Activated naive CD4-positive, alpha-beta T cell treated with Interleukin-2 at 50 U/mL for 16 hours (primary cell): ENCODE data around the gene ADCY9.
A peak's percentile ranks its signal among the peaks of the same experiment; 100 is the strongest.
"Not testable (repeated sequence)": the region's sequence is repeated elsewhere in the genome, so short reads cannot be mapped to it uniquely, and the experiment has no call there.

Source experiments
- DNase-seq: peaks from one replicate; pipeline ENCODE4 v3.0.0-alpha.2; 2020

ADCY9 gene

DNA sequence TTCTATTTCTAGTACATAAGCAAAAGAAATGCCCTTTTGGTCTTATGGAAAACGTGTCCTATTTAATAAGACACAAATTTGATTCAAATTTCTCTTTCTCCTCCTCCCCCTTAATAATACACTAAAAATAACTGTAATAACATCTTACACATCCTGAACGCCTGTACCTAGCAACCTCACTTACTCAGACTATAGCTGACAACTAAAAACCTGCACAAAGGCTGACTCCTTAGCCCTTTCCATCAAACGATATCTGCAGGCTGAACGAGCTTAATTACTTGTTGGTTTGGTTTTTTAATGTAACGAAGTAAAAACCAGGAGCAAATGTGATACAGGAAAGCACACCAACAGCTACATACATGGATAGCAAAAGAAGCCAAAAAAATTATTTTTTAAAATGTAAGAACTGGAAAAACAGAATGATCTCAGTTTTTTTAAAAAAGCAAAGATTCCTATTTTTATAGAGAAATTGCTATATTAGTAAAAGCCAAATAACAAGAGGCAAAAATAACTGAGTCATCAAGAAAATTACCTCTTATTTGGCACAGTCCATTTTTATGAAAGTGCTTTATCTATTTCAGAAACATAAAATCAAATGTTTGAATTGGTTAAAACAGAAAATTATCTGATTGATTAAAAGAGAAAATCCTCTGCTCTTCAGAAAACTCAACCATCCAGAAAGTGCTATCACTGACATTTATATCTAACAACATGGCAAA, 23.5 kb downstream of the ADCY9 start:
- no peak for DNase-seq

- DNase-seq = no peak
Observed at GRCh38 chr16:4091240-4092012, 24.8 kb downstream of the ADCY9 start.

DNA sequence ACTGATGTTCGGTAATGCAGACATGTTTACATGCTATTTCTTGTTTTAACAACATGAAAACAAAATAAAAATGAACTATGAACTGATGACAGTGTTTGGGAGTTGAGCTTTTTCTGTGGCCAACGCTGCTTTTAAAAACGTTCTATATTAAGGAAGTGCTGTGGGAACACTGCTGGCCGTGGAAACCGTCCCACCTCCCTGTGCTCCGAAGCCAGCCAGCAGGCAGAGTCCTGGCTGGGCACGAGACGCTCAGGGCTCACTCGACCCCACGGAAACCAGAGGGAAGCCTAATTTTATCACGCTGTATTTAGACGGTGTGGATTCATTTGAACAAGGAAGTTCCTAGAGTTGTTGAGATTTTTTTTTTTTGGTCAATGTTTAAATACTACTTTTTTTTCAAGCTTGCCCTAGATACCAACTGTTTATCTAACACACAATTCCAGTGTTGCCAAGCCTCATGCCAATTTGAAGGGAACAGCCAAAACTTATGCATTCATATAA, 25.8 kb downstream of the ADCY9 start:
- DNase-seq = no peak

DNA sequence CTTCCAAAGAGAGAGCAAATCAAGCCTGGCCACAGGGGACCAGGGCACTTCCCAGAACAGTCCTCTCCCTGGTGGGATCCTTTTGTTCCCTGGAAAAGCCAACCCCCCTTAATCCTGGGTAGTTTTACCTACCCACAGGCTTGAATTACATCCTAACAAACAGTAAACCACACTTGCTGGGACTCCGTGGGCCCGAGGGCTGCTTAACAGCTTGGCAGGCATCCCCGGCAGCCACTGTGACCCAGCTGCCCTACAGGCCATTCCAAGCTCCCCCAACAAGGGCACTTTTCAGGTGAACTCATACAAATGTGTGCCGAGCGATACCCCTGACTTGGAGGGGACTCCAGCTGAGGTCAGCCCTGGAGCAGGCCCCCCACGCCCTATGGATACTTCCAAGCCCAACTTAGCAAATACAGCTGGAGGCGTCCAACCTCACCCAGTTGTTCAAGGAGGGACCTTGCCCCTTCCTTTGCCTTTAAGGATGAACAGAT, 26.4 kb downstream of the ADCY9 start:
- DNase-seq = no peak

DNA sequence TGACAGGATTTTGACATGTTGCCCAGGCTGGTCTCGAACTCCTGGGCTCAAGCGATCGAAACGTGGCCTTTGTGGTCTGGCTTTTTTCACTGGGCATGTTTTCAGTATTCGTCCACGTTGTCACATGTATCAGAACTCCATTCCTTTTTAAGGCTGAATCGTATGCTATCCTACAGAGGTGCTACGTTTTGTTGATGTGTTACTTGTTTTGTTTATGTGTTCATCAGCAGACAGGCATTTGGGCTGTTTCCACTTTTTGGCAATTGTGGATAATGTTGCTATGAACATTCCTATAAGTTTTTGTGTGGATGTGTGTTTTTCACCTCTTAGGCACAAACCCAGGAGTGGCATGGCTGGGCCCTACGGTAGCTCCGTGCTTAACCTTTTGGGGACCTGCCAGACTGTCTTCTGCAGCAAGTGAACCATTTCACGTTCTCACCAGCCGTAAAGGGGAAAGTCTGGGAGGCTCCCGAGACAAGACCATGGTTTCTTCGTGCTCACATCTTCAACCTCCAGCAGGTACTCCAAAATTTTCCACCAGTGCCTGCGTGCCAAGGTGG, 26.9 kb downstream of the ADCY9 start:
- DNase-seq = no peak

GRCh38 chr16:4087990-4088577, 28.2 kb downstream of the ADCY9 start:
- no peak for DNase-seq

DNA sequence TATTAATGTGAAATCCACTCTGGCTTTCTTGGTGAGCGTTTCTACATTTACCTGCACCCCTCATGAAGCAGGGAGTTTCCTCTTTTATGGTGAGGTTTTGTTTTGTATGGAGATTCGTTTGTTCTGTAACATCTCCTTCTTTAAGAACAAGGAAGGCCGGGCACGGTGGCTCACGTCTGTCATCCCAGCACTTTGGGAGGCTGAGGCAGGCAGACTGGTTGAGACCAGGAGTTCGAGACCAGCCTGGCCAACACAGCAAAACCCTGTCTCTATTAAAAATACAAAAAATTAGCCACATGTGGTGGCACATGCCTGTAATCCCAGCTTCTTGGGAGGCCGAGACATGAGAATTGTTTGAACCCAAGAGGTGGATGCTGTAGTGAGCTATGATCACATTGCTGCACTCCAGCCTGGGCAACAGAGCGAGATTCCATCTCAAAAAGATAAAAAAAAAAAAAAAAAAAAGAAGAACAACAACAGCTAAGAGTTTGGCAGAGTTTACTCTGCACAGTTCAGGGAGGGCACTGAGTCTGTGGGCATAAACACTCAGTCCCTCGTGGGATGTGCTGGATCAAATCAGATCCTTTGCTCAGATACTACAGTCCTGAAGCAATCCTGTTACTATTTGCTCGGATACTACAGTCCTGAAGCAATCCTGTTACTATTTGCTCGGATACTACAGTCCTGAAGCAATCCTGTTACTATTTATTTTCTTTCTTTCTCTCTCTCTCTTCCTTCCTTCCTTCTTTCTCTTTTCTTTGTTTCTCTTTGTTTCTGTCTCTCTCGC, 28.9 kb downstream of the ADCY9 start:
- DNase-seq = no peak

GRCh38 chr16:4086153-4086552, 30.1 kb downstream of the ADCY9 start:
- no peak for DNase-seq

DNA sequence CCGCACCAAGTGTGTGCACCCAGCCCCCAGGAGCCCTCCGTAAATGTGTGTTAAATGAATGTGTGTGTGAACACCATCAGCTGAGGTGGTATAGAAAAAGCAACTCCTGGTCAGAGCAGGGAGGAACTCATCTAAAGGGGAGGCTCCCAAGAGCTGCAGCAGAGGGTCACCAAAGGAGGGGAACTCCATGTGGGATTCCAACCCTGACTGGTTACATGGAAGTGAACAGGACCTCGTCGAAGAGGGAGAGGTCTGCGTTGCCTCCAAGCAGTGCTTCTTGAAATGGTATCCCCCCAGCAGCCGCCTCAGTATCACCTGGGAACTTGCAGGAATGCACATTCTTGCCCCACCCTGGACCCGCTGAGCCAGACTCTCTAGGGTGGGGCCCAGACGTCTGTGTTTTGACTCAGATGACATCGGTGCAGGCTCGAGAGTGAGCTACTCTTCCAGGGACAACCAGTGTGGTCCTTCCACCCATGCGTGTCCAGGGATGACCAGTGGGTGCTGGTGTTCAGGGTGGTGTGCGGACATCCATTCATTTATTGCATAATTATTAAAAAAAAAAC, 30.8 kb downstream of the ADCY9 start:
- DNase-seq = no peak

GRCh38 chr16:4083347-4083870, 32.8 kb downstream of the ADCY9 start:
- DNase-seq = no peak

DNA sequence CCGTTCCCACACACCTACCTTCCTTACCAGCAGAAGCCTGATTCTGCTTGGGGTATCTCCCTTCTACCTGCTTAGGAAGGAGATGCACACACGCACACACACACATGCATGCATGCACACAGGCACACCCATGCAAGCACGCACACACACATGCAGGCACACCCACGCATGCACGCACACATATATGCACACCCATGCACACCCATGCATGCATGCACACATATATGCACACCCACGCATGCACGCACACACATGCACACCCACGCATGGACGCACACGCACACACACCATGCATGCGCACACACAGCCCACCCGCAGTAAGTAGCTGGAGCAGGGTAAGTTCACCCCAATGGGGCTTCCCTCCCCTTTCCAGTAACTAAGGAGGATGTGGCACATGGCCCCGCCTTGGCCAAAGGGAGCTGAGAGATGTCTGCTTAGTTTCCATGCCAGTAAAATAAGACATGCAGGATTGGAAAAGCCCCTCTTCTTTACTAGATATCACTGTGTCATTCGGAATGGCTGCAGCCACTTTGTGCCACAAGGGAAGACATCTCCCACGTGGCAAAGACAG, 33.7 kb downstream of the ADCY9 start:
- DNase-seq = no peak

DNA sequence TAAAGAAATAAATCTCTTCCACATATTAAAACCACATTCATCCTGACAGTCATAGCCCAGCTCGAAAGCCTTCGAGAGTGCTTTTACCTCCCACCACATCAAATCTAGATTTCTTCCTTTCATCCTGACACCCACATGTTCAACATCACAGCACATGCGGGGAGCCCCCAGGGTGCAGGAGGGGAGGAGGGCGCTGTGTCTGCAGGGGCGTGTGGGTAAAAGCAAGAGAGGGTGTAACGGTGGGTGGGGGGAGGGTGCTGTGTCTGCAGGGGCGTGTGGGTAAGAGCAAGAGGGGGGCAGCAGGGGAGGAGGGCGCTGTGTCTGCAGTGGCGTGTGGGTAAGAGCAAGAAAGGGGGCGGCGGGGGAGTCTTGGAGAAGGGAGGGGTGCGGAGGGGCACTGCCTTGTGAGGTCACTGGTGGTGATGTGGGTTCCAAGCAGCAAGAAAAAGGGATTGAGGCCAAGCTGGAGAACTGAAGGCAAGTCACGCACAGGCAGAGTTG, 34.7 kb downstream of the ADCY9 start:
- peak; percentile 36 for DNase-seq

DNA sequence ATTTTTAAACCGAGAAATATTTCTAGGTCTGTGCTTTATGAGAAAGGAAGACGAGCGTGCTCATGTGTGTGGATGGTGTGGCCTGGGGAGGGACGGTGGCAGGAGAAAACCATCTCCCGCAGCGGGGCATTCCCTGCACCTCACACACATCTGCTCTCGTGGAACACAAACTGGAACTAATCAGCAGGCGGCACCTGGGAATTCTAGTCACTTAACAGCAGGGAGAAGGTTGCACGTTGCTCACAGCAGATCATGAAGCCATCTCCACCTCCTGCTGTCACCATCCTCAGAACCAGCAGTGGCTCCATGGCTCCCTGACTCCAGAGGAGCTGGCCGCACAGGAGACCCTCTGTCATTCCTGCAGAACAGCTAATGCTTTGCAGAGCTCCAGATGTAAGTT, 35.2 kb downstream of the ADCY9 start:
- DNase-seq = no peak

DNA sequence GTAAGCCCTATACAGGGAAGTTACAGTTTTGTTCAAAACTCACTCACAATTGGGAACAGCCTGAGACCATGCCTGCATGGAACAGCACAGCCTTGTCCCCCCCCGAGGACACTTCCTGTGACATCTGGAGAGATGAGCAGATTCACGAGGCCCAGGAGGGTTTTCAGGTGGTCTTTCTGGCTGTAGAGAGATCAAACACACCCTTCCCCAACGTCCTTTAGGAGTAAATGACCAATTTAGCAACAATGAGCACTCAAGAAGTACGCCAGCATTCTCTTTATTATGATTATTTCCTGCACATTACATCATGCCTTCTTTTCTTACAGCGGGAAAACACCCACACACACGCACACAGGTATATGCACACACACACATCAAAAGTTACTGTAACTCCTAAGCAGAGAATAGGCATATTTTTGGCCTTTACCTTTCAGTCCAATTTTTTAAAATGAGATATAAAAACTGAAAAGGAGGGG, 39.0 kb downstream of the ADCY9 start:
- no peak for DNase-seq

DNA sequence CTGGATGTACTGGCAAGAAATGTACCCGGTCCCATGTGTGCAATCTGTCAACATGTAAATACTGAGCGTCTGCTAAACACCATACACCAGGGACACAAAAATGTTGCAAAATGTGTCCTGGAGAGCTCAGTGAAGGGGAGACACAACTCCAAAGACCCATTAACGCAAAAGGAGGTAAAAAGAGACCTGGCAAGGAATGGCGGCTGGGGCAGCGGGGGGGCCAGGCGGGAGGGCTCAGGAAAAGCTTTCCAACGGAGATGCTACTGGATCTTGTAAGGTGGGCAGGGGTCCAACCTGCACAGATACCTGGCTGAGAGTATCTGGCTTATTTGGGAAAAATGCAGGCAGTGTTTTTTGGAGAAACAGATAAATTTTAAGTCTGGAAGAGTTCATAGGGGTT, 40.7 kb downstream of the ADCY9 start:
- DNase-seq = no peak

DNA sequence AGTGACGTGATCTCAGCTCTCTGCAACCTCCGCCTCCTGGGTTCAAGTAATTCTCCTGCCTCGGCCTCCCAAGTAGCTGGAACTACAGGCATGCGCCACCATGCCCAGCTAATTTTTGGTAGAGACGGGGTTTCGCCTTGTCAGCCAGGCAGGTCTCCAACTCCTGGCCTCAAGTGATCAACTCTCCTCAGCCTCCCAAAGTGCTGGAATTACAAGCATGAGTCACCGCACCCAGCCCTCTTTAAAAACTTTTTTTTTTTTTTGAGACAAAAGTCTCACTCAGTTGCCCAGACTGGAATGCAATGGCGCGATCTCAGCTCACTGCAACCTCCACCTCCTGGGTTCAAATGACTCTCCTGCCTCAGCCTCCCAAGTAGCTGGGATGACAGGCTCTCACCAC, 43.1 kb downstream of the ADCY9 start:
- not testable (repeated sequence) for DNase-seq

DNA sequence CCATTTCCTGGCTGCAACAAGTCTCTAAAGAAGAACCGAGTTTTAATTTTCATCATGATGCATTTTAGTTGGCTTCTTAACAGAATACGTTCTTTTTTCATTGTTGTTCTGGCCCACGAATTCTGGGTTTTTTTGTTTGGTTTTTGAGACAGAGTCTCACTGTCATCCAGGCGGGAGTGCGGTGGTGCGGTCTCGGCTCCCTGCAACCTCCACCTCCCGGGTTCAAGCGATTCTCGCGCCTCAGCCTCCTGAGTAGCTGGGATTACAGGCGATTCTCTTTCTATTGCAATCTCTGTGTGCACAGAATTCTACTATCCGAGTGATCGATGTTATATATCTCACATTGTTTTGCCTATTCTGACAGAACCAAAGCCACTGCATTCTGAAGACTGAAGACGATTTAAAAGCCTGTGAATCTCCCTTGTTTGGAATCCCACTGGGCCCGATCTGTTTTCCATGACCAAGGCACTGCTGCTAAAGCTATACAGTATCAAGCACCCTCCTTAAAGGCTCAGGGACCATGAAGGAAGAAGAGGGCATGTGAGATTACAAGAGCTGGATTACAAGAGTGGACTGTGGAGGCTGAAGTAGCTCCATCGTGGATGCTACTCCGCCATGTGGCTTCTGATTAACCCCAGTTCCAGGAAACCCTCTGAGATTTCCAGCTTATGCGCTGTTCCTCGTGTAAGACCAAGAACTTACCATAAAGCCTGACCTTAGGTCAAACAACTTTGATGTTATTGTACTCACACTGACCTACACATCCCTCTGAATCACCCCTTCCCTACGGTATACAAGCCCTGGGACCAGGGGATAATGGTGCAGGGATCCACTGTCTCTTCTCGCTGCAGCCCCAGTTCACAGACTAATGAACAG, 44.3 kb downstream of the ADCY9 start:
- DNase-seq = no peak

- no peak for DNase-seq
Observed at GRCh38 chr16:4070936-4071335, 45.3 kb downstream of the ADCY9 start.

DNA sequence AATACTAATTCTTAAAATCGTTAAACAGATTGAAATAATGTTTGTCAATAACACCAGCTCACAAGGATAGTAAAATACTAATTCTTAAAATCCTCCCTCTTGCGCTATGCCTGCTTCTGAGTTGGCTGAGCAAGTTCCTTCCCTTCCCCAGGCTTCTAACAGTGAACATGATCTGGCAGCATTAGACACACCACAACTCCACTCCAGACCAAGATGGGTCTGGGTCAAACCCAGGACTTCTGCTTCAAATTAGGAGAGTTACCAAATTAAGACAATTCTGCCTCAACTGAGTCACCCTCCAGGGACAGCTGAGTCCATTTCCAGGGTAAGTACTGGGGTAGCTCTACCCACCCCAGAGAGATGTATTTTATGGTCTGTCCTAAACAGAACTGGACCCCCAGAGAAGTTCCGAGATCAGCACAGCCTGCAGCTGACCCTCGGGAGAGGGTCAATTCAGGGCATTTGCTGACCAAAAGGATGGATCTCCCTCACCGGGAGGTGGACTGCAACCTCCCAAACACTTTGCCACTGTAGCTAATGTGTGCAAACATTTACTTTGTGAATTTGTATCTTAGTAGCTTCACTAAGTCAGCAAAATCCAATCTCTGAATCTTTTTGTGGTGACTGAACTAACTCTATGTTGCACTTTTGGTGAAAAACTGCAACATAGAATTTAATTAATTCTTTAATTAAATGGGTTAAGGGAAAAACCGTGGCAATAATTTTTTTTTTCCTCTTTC, 48.8 kb downstream of the ADCY9 start:
- DNase-seq = no peak
